ENCODE results near the gene COQ10B.
"Not testable (repeated sequence)": the region's sequence is repeated elsewhere in the genome, so short reads cannot be mapped to it uniquely, and the experiment has no call there.

The COQ10B gene

GRCh38 chr2:197453123-197453913, at the start of gene COQ10B:
Gene COQ10B (plus strand): TSS chr2:197453552. CDS start chr2:197453561, 9 bp downstream.
- DNase-seq: peak; percentile 99

- no peak for DNase-seq
Measured at GRCh38 chr2:197405582-197405981, 47.8 kb upstream of the COQ10B start.

- DNase-seq: no peak
Measured at GRCh38 chr2:197414039-197414438, 39.3 kb upstream of the COQ10B start.

GRCh38 chr2:197414515-197414914, 38.8 kb upstream of the COQ10B start:
- DNase-seq: no peak

- no peak for DNase-seq
Measured at GRCh38 chr2:197416268-197416667, 37.1 kb upstream of the COQ10B start.

GRCh38 chr2:197419438-197419837, 33.9 kb upstream of the COQ10B start:
- DNase-seq: no peak

GRCh38 chr2:197423307-197423706, 30.0 kb upstream of the COQ10B start:
- DNase-seq: no peak

GRCh38 chr2:197425550-197425949, 27.8 kb upstream of the COQ10B start:
- no peak for DNase-seq

- no peak for DNase-seq
Measured at GRCh38 chr2:197426723-197427603, 26.4 kb upstream of the COQ10B start.

- DNase-seq: no peak
Measured at GRCh38 chr2:197427986-197428385, 25.4 kb upstream of the COQ10B start.

- DNase-seq: no peak
Measured at GRCh38 chr2:197431858-197432257, 21.5 kb upstream of the COQ10B start.

- not testable (repeated sequence) for DNase-seq
Measured at GRCh38 chr2:197432527-197432926, 20.8 kb upstream of the COQ10B start.

- no peak for DNase-seq
Measured at GRCh38 chr2:197433780-197434438, 19.4 kb upstream of the COQ10B start.

- DNase-seq: peak; percentile 90
Measured at GRCh38 chr2:197434541-197435513, 18.5 kb upstream of the COQ10B start, which contains the start of gene SF3B1. Gene SF3B1 (minus strand): TSS chr2:197435028. CDS start chr2:197434999, 29 bp downstream.

GRCh38 chr2:197435598-197436420, 17.5 kb upstream of the COQ10B start:
- DNase-seq: no peak

- DNase-seq: no peak
Measured at GRCh38 chr2:197437380-197437779, 16.0 kb upstream of the COQ10B start.

GRCh38 chr2:197442857-197443256, 10.5 kb upstream of the COQ10B start:
- no peak for DNase-seq

GRCh38 chr2:197445746-197446145, 7.6 kb upstream of the COQ10B start:
- DNase-seq: no peak

GRCh38 chr2:197446844-197447243, 6.5 kb upstream of the COQ10B start:
- DNase-seq: no peak

GRCh38 chr2:197450465-197450864, 2.9 kb upstream of the COQ10B start:
- no peak for DNase-seq

GRCh38 chr2:197450935-197451358, 2.4 kb upstream of the COQ10B start:
- DNase-seq: not testable (repeated sequence)

All from DMS 273 treated with DMSO at 0.1 percent for 48 hours (cell line).